Measurements from ENCODE around the gene P2RY13. TPM values are rescaled to one million over a fixed set of nuclear protein-coding genes. Genes with fewer than 3 reads are reported as not detected.

P2RY13 gene
- total RNA-seq, 1 experiment from 2014 or later = not detected

- Histone ChIP-seq H3K14ac (ENCODE audit: insufficient read depth, low read length) (no peak overlapping the region), H2AK5ac (ENCODE audit: insufficient read length, low read length) (no peak overlapping the region), H4K8ac (replicated peaks; ENCODE audit: insufficient read length, low read depth, low read length) (no peak overlapping the region), H2BK12ac (ENCODE audit: insufficient read length, low read depth, low read length) (no peak overlapping the region), H3K4me2 (ENCODE audit: insufficient read depth, insufficient read length, low read length) (no peak overlapping the region), H2BK20ac (ENCODE audit: low read depth, low read length, poor library complexity, severe bottlenecking) (no peak overlapping the region), H3K27ac (ENCODE audit: insufficient read length, low read depth, low read length) (no peak overlapping the region), H4K91ac (ENCODE audit: insufficient read length, low read depth, low read length) (no peak overlapping the region), H3K4me1 (ENCODE audit: insufficient read depth, low read length) (no peaks in the 10 kb centered on the region), H3K23ac (ENCODE audit: insufficient read length, low read depth, low read length) (no peak overlapping the region), H2BK120ac (ENCODE audit: low read depth, low read length, poor library complexity, severe bottlenecking) (no peak overlapping the region), H3K23me2 (ENCODE audit: insufficient read length, low read depth, low read length, poor library complexity, severe bottlenecking) (no peaks in the 10 kb centered on the region), H3K18ac (ENCODE audit: insufficient read length, low read depth, low read length) (no peak overlapping the region), H2BK15ac (ENCODE audit: low read depth, low read length) (no peak overlapping the region), H3K79me1 (ENCODE audit: insufficient read depth, low read depth, low read length, poor library complexity, severe bottlenecking) (no peaks in the 10 kb centered on the region), H3T11ph (ENCODE audit: low read length) (no peak overlapping the region), H4K20me1 (ENCODE audit: control insufficient read depth, insufficient read depth, insufficient read length) (no peaks in the 10 kb centered on the region), H3K56ac (ENCODE audit: insufficient read length, low read depth, low read length) (no peak overlapping the region), H2AFZ (ENCODE audit: low read length) (no peak overlapping the region), H3K9ac (ENCODE audit: extremely low read depth, insufficient read length, low read length) (no peak overlapping the region), H4K5ac (ENCODE audit: insufficient read length, low read depth, low read length) (no peak overlapping the region), H2BK5ac (ENCODE audit: insufficient read length, low read length) (no peak overlapping the region), H3K79me2 (ENCODE audit: insufficient read depth, low read length) (no peaks in the 10 kb centered on the region), H3K9me3 (ENCODE audit: control insufficient read depth, low read depth, low read length) (no peaks in the 10 kb centered on the region), H3K27me3 (ENCODE audit: insufficient read depth, low read length) (no peaks in the 10 kb centered on the region), H3K4ac (ENCODE audit: low read depth, low read length) (no peak overlapping the region)
- H3K27me3 Mint-ChIP-seq (ENCODE audit: low read depth) = no peaks in the 10 kb centered on the region
- H3K4me3 Mint-ChIP-seq = no peak overlapping the region
- DNase-seq = no peak
- no peaks in the 10 kb centered on the region for H3K9me3 Mint-ChIP-seq
- peaks cover 8 to 14% of the 10 kb centered on the region in 2 experiments for H3K4me1 Mint-ChIP-seq
- no peak overlapping the region for H3K27ac Mint-ChIP-seq
- WGBS (ENCODE audit: extremely low coverage, insufficient read length, low lambda C conversion rate) = no CpG with 5 or more reads among the region's 2 CpGs
- no peak for TF ChIP-seq CTCF (conservative IDR thresholded peaks at IDR 0.05)
- no peaks in the 10 kb centered on the region for H3K36me3 Mint-ChIP-seq (ENCODE audit: insufficient read depth in 1 of 3, low read depth in 3 of 3)
These were observed 31.9 kb downstream of the P2RY13 start for GRCh38 chr3:151297429-151297828.
